ENCODE results near the gene DNTT.

Gene DNTT

GRCh38 chr10:96268341-96268909 lies 35.8 kb upstream of the DNTT start:
- no peaks in the 10 kb centered on the region for H3K27me3 ChIP-seq (ENCODE audit: insufficient read depth, poor library complexity, severe bottlenecking)
- H3K27ac ChIP-seq (replicated peaks): no peak overlapping the region
- no peak overlapping the region for H3K4me3 ChIP-seq (replicated peaks; ENCODE audit: insufficient read depth, low read length)
- no peak for TF ChIP-seq REST (IDR thresholded peaks at IDR 0.05; ENCODE audit: insufficient replicate concordance, low read depth)
- TF ChIP-seq POLR2AphosphoS5 (IDR thresholded peaks at IDR 0.05; ENCODE audit: low read depth): no peak
- TF ChIP-seq CTCF (IDR thresholded peaks at IDR 0.05; ENCODE audit: insufficient read depth, low read length): no peak
- TF ChIP-seq SPI1 (IDR thresholded peaks at IDR 0.05; ENCODE audit: borderline replicate concordance, low read depth): no peak
- TF ChIP-seq GABPA (IDR thresholded peaks at IDR 0.05; ENCODE audit: low read depth): no peak
- no peak for DNase-seq (ENCODE audit: low read depth in 1 of 2, low spot score in 1 of 2)

GRCh38 chr10:96269438-96270300 lies 34.6 kb upstream of the DNTT start:
- TF ChIP-seq SPI1 (IDR thresholded peaks at IDR 0.05; ENCODE audit: borderline replicate concordance, low read depth) (no peak), POLR2AphosphoS5 (IDR thresholded peaks at IDR 0.05; ENCODE audit: low read depth) (no peak), CTCF (IDR thresholded peaks at IDR 0.05; ENCODE audit: insufficient read depth, low read length) (no peak), REST (IDR thresholded peaks at IDR 0.05; ENCODE audit: insufficient replicate concordance, low read depth) (no peak), GABPA (IDR thresholded peaks at IDR 0.05; ENCODE audit: low read depth) (no peak)
- no peaks in the 10 kb centered on the region for H3K27me3 ChIP-seq (ENCODE audit: insufficient read depth, poor library complexity, severe bottlenecking)

GRCh38 chr10:96270571-96270970 lies 33.7 kb upstream of the DNTT start:
- no peak overlapping the region for H3K4me3 ChIP-seq (replicated peaks; ENCODE audit: insufficient read depth, low read length)
- no peaks in the 10 kb centered on the region for H3K27me3 ChIP-seq (ENCODE audit: insufficient read depth, poor library complexity, severe bottlenecking)
- no peak for TF ChIP-seq CTCF (IDR thresholded peaks at IDR 0.05; ENCODE audit: insufficient read depth, low read length)
- no peak overlapping the region for H3K27ac ChIP-seq (replicated peaks)
- no peak for DNase-seq (ENCODE audit: low read depth in 1 of 2, low spot score in 1 of 2)

More at GRCh38 chr10:96269438-96270300, 34.6 kb upstream of the DNTT start:
- no peak for DNase-seq (ENCODE audit: low read depth in 1 of 2, low spot score in 1 of 2)
- Histone ChIP-seq H3K4me3 (replicated peaks; ENCODE audit: insufficient read depth, low read length) (no peak overlapping the region), H3K27ac (replicated peaks) (no peak overlapping the region)

Data from HL-60 (cell line).